ENCODE results near the gene GGT7.
"Not testable (repeated sequence)": the region's sequence is repeated elsewhere in the genome, so short reads cannot be mapped to it uniquely, and the experiment has no call there.

The GGT7 gene

GRCh38 chr20:34872622-34873224 is at the start of gene GGT7:
TSS of gene GGT7 (minus strand) at chr20:34872856. CDS start at chr20:34872815, 41 bp downstream.
- peak; percentile 69 to 86 for DNase-seq

GRCh38 chr20:34921436-34921835 is 48.8 kb upstream of the GGT7 start:
- no peak for DNase-seq

GRCh38 chr20:34920055-34920454 is 47.4 kb upstream of the GGT7 start:
- DNase-seq: no peak

GRCh38 chr20:34916774-34917354 is 44.2 kb upstream of the GGT7 start:
- no peak for DNase-seq

GRCh38 chr20:34915749-34916455 is 43.2 kb upstream of the GGT7 start:
- peak in 1 of 2 experiments; percentile 19 for DNase-seq

- DNase-seq: no peak
Measured at GRCh38 chr20:34915131-34915530, 42.5 kb upstream of the GGT7 start.

GRCh38 chr20:34907616-34908469 is 35.2 kb upstream of the GGT7 start:
- peak; percentile 59 to 87 for DNase-seq

- DNase-seq: no peak
Measured at GRCh38 chr20:34904202-34904621, 31.6 kb upstream of the GGT7 start.

GRCh38 chr20:34898731-34899130 is 26.1 kb upstream of the GGT7 start:
- DNase-seq: not testable (repeated sequence)

GRCh38 chr20:34898129-34898528 is 25.5 kb upstream of the GGT7 start:
- DNase-seq: not testable (repeated sequence)

GRCh38 chr20:34896086-34896621 is 23.5 kb upstream of the GGT7 start:
- no peak for DNase-seq

- no peak for DNase-seq
Measured at GRCh38 chr20:34895465-34895864, 22.8 kb upstream of the GGT7 start.

- DNase-seq: no peak
Measured at GRCh38 chr20:34894723-34895122, 22.1 kb upstream of the GGT7 start.

- DNase-seq: no peak
Measured at GRCh38 chr20:34892671-34893070, 20.0 kb upstream of the GGT7 start.

- no peak for DNase-seq
Measured at GRCh38 chr20:34891166-34892062, 18.8 kb upstream of the GGT7 start.

- DNase-seq: no peak
Measured at GRCh38 chr20:34888468-34888867, 15.8 kb upstream of the GGT7 start.

GRCh38 chr20:34887023-34887422 is 14.4 kb upstream of the GGT7 start:
- no peak for DNase-seq

GRCh38 chr20:34886122-34886521 is 13.5 kb upstream of the GGT7 start:
- no peak for DNase-seq

GRCh38 chr20:34884260-34884659 is 11.6 kb upstream of the GGT7 start:
- DNase-seq: no peak

GRCh38 chr20:34883809-34884208 is 11.2 kb upstream of the GGT7 start:
- DNase-seq: no peak

- no peak for DNase-seq
Measured at GRCh38 chr20:34883087-34883688, 10.5 kb upstream of the GGT7 start.
